GM23248 (cell line): ENCODE results near the gene ZNF483. TPM values are rescaled to one million over a fixed set of nuclear protein-coding genes. Genes with fewer than 3 reads are reported as not detected.
"Not testable (repeated sequence)": the region's sequence is repeated elsewhere in the genome, so short reads cannot be mapped to it uniquely, and the experiment has no call there.

Source experiments
- DNase-seq: peaks from one replicate; pipeline ENCODE4 v3.0.0-alpha.2; 2015
- H2AFZ ChIP-seq: fragments of 200-600 bp; sonication (generic); 2 replicates; pipeline ENCODE4 v1.6.1; 2016; ENCODE audit warnings: antibody characterized with exemption
- H3F3A ChIP-seq: fragments of 200-600 bp; sonication (generic); 2 replicates; pipeline ENCODE4 v1.6.1; 2016; ENCODE audit warnings: mild to moderate bottlenecking, antibody characterized with exemption, mixed run types; ENCODE audit not compliant: insufficient read depth
- H3K27ac ChIP-seq: fragments of 200-600 bp; sonication (generic); 2 replicates; pipeline ENCODE4 v1.5.1; 2016; ENCODE audit warnings: mild to moderate bottlenecking
- H3K27me3 ChIP-seq: fragments of 200-600 bp; sonication (generic); replicated peaks from 2 replicates; pipeline ENCODE4 v1.6.1; 2016; ENCODE audit warnings: mild to moderate bottlenecking; ENCODE audit not compliant: insufficient read depth
- H3K36me3 ChIP-seq: fragments of 200-600 bp; sonication (generic); 2 replicates; pipeline ENCODE4 v1.6.1; 2016; ENCODE audit warnings: low read depth, mild to moderate bottlenecking
- H3K4me1 ChIP-seq: fragments of 200-600 bp; sonication (generic); 2 replicates; pipeline ENCODE4 v1.6.1; 2016; ENCODE audit warnings: mild to moderate bottlenecking; ENCODE audit not compliant: insufficient read depth
- H3K4me2 ChIP-seq: fragments of 200-600 bp; sonication (generic); one replicate; pipeline ENCODE4 v1.6.1; 2016; ENCODE audit warnings: mild to moderate bottlenecking; ENCODE audit not compliant: unreplicated experiment
- H3K4me3 ChIP-seq: fragments of 200-600 bp; sonication (generic); 2 replicates; pipeline ENCODE4 v1.5.1; 2016; ENCODE audit warnings: mild to moderate bottlenecking
- H3K79me2 ChIP-seq: fragments of 200-600 bp; sonication (generic); 2 replicates; pipeline ENCODE4 v1.6.1; 2016; ENCODE audit warnings: mild to moderate bottlenecking; ENCODE audit not compliant: insufficient read depth
- H3K9ac ChIP-seq: fragments of 200-600 bp; sonication (generic); 2 replicates; pipeline ENCODE4 v1.6.1; 2016; ENCODE audit warnings: mild to moderate bottlenecking
- H3K9me2 ChIP-seq: fragments of 200-600 bp; sonication (generic); 2 replicates; pipeline ENCODE4 v1.6.1; 2016; ENCODE audit warnings: mixed run types, mild to moderate bottlenecking, moderate library complexity; ENCODE audit not compliant: insufficient read depth
- H3K9me3 ChIP-seq: fragments of 200-600 bp; sonication (generic); one replicate; pipeline ENCODE4 v1.6.1; 2017; ENCODE audit warnings: low read depth
- H4K20me1 ChIP-seq: fragments of 200-600 bp; sonication (generic); 2 replicates; pipeline ENCODE4 v1.6.0; 2016; ENCODE audit not compliant: insufficient read depth
- EZH2 ChIP-seq: fragments of 200-600 bp; sonication (generic); IDR thresholded peaks from 2 replicates; pipeline ENCODE4 v1.6.1; 2018; ENCODE audit warnings: antibody characterized with exemption, mild to moderate bottlenecking; ENCODE audit not compliant: insufficient read depth, poor library complexity, severe bottlenecking
- EZH2phosphoT487 ChIP-seq: fragments of 200-600 bp; sonication (generic); IDR thresholded peaks from 2 replicates; pipeline ENCODE4 v1.6.1; 2018; ENCODE audit warnings: antibody characterized with exemption, moderate library complexity, mild to moderate bottlenecking, low read depth; ENCODE audit not compliant: insufficient read depth
- WGBS, 2 experiments: methylation state at CpG; one replicate each; pipeline ENCODE4 v1.1.6; 2015 to 2017; ENCODE audit warnings: low lambda C conversion rate in 2 of 2, low coverage in 1 of 2; ENCODE audit errors: missing lambda C conversion rate in 2 of 2; 5-methylcytosine and 5-hydroxymethylcytosine counted together
- in situ Hi-C: fragments of 300-500 bp; cut with MboI; formaldehyde crosslinking; loops from 2 replicates; pipeline ENCODE4 v1.15.0; 2020
- polyA plus RNA-seq: library from polyadenylated mRNA; unstranded; fragments of >200 nt; fragmentation: Nextera tagmentation; extraction: Ambion mirVana; gene quantifications from 2 replicates; pipeline ENCODE4 v1.2.1, GENCODE V29; 2016
- total RNA-seq: library from RNA; depleted of rRNA; stranded (reverse); fragments of >200 nt; shearing (Covaris generic); gene quantifications from 2 replicates; pipeline ENCODE4 v1.2.3, GENCODE V29; 2014

The ZNF483 gene
- total and polyA plus RNA-seq, 2 experiments from 2014 or later, result 0.32 to 0.49 TPM

GRCh38 chr9:111482694-111483438 is 42.1 kb upstream of the ZNF483 start:
- Histone ChIP-seq H3K9me3 (no peaks in the 10 kb centered on the region), H4K20me1 (no peaks in the 10 kb centered on the region), H3K9ac (peak overlapping the region; percentile 99), H3K9me2 (no peaks in the 10 kb centered on the region), H3K4me2 (peak overlapping the region; percentile 98), H3K4me1 (peaks cover 8% of the 10 kb centered on the region; the same call in 1 of the 2 replicates), H2AFZ (peak overlapping the region; percentile 95), H3K27ac (peak overlapping the region; percentile 96), H3F3A (peaks cover 29% of the 10 kb centered on the region), H3K4me3 (peak overlapping the region; percentile 83), H3K79me2 (peaks cover 52% of the 10 kb centered on the region), H3K36me3 (no peaks in the 10 kb centered on the region), H3K27me3 (no peaks in the 10 kb centered on the region)
- 0 to 2% methylated on average over 44 to 70 of the region's 76 CpGs for WGBS, 2 experiments
- TF ChIP-seq EZH2, result no peak
- no peak for TF ChIP-seq EZH2phosphoT487
- in situ Hi-C loops, result no loop called here
- peak; percentile 81 for DNase-seq

GRCh38 chr9:111483439-111483857 is 41.5 kb upstream of the ZNF483 start:
- Histone ChIP-seq H3K4me1 (peaks cover 8% of the 10 kb centered on the region; the same call in 1 of the 2 replicates), H3K4me3 (peak overlapping the region; percentile 83), H3K36me3 (no peaks in the 10 kb centered on the region), H3F3A (peaks cover 29% of the 10 kb centered on the region), H3K79me2 (peaks cover 47% of the 10 kb centered on the region), H3K9ac (peak overlapping the region; percentile 99), H3K27me3 (no peaks in the 10 kb centered on the region), H4K20me1 (no peaks in the 10 kb centered on the region), H3K4me2 (no peak overlapping the region), H2AFZ (no peak overlapping the region), H3K9me2 (no peaks in the 10 kb centered on the region), H3K9me3 (no peaks in the 10 kb centered on the region), H3K27ac (peak overlapping the region; percentile 96)
- WGBS, 2 experiments, result 0 to 2% methylated on average over 28 to 40 of the region's 78 CpGs
- DNase-seq, result peak; percentile 79
- TF ChIP-seq EZH2phosphoT487, result no peak
- TF ChIP-seq EZH2, result no peak
- in situ Hi-C loops, result no loop called here

DNA sequence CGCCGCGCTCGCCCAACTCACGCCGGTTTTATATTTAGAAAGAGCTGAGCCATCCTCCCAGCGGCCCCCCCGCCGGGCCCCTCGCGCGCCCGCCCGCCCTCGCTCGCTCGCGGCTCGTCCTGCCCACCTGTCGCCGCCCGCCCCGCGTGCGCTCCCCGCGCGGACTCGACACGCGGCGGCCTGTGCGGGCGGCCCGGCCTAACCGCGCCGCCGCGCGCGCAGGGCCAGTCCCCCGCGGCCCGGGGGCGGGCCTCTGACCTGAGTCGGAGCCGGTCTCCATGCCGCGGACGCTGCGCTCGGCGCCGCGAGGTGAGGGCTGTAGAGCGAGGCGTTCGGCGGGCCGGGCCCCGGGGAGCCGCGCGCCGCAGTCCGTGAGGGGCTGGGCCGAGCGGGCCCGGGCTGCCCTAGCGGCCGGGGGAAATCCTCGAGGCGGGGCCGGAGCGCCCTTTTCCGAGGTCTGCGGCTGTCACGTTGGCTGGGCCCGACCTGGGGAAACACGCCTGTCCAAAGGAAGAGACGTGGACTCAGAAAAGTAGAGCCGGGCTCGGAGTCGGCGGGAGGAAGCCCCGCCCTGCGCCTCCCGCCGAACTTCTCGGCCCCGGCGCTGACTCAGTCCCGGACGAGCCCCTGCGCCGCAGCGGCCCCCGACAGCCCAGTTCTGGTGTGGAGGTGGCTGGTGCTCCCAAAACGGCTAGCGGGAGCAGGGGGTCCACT is 41.0 kb upstream of the ZNF483 start, which contains the start of gene ECPAS:
TSS of gene ECPAS (minus strand) at position 526 of the 714 bp plus-strand sequence. CDS start 11,465 bp downstream, outside the sequence.
- peaks cover 41% of the 10 kb centered on the region for H3K79me2 ChIP-seq
- peak within 1 kb of the TSS; percentile 93 for H3K4me2 ChIP-seq
- H4K20me1 ChIP-seq, result no peaks in the 10 kb centered on the region
- H3K9ac ChIP-seq, result peak within 1 kb of the TSS; percentile 99
- peak within 1 kb of the TSS; percentile 83 for H3K4me3 ChIP-seq
- peak within 1 kb of the TSS; percentile 92 for H2AFZ ChIP-seq
- DNase-seq, result peak; percentile 93
- no peaks in the 10 kb centered on the region for H3K36me3 ChIP-seq
- WGBS, 2 experiments, result 2% methylated on average over 71 to 86 of the region's 101 CpGs
- TF ChIP-seq EZH2phosphoT487, result no peak
- no peak for TF ChIP-seq EZH2
- H3K27ac ChIP-seq, result peak within 1 kb of the TSS; percentile 96
- no peaks in the 10 kb centered on the region for H3K9me3 ChIP-seq
- H3K27me3 ChIP-seq, result no peaks in the 10 kb centered on the region
- in situ Hi-C loops, result no loop called here
- peaks cover 8% of the 10 kb centered on the region; the same call in 1 of the 2 replicates for H3K4me1 ChIP-seq
- H3F3A ChIP-seq, result peaks cover 29% of the 10 kb centered on the region
- H3K9me2 ChIP-seq, result no peaks in the 10 kb centered on the region

GRCh38 chr9:111484572-111484894 is 40.4 kb upstream of the ZNF483 start:
- Histone ChIP-seq H2AFZ (peak overlapping the region; percentile 92), H3K4me2 (peak overlapping the region; percentile 93), H3K9me2 (no peaks in the 10 kb centered on the region), H3K4me3 (peak overlapping the region; percentile 83), H4K20me1 (no peaks in the 10 kb centered on the region), H3K9me3 (no peaks in the 10 kb centered on the region), H3K27ac (peak overlapping the region; percentile 96), H3F3A (peaks cover 29% of the 10 kb centered on the region), H3K27me3 (no peaks in the 10 kb centered on the region), H3K79me2 (peaks cover 36% of the 10 kb centered on the region), H3K4me1 (peaks cover 8% of the 10 kb centered on the region; the same call in 1 of the 2 replicates), H3K36me3 (no peaks in the 10 kb centered on the region), H3K9ac (peak overlapping the region; percentile 99)
- no peak for DNase-seq
- in situ Hi-C loops, result no loop called here
- WGBS, 2 experiments, result 1 to 4% methylated on average over 4 of the region's 4 CpGs
- no peak for TF ChIP-seq EZH2phosphoT487
- no peak for TF ChIP-seq EZH2

GRCh38 chr9:111497196-111497595 is 27.8 kb upstream of the ZNF483 start:
- WGBS, 2 experiments, result 71 to 79% methylated on average over 2 of the region's 2 CpGs

More at GRCh38 chr9:111497196-111497595, 27.8 kb upstream of the ZNF483 start:
- H3K79me2 ChIP-seq, H2AFZ ChIP-seq, H3K9me2 ChIP-seq, H4K20me1 ChIP-seq, in situ Hi-C loops, H3K27me3 ChIP-seq, H3K9me3 ChIP-seq, H3F3A ChIP-seq, H3K9ac ChIP-seq, H3K27ac ChIP-seq, H3K4me1 ChIP-seq, H3K4me2 ChIP-seq, H3K36me3 ChIP-seq, DNase-seq, H3K4me3 ChIP-seq: not testable (repeated sequence)
